Measurements from ENCODE around the gene KPNB1.
A peak's percentile ranks its signal among the peaks of the same experiment; 100 is the strongest.

KPNB1 gene

DNA sequence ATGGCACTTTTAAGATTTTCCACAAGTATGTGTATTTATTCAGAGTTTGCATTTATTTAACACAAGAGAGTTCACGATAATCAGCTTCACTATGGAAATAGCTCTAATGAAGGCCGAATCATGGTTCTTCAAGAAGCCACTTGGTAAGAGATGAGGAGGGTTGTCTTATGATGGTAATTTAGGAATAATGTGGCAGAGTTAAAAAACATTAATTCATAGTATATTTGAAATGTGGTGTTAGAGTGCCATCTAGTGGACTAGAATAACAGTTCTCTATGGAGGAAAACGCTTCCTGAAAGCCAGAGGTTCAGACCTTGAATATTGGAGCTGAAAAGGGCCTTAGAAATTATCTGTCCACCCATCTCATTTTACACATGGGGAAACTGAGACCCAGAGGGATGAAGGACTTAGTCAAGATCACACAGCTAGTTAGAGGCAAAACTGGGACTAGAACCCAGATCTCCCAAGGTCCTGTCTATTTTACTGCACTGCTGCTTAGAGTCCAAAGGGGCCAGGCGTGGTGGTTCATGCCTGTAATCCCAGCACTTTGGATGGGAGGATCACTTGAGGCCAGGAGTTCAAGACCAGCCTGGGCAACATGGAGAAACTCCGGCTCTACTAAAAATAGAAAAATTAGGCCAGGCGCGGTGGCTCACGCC lies 33.8 kb upstream of the KPNB1 start:
- no peak overlapping the region for H3K4me3 ChIP-seq (ENCODE audit: low read depth, low read length)
- no peak for DNase-seq (ENCODE audit: low read depth)
- peak; percentile 45 for TF ChIP-seq CTCF (IDR thresholded peaks at IDR 0.05; ENCODE audit: low read depth, low read length, missing control alignments)

GRCh38 chr17:47618410-47618809 lies 31.3 kb upstream of the KPNB1 start:
- peak; percentile 20 for TF ChIP-seq CTCF (IDR thresholded peaks at IDR 0.05; ENCODE audit: low read depth, low read length, missing control alignments)
- H3K4me3 ChIP-seq (ENCODE audit: low read depth, low read length): no peak overlapping the region
- no peak for DNase-seq (ENCODE audit: low read depth)

DNA sequence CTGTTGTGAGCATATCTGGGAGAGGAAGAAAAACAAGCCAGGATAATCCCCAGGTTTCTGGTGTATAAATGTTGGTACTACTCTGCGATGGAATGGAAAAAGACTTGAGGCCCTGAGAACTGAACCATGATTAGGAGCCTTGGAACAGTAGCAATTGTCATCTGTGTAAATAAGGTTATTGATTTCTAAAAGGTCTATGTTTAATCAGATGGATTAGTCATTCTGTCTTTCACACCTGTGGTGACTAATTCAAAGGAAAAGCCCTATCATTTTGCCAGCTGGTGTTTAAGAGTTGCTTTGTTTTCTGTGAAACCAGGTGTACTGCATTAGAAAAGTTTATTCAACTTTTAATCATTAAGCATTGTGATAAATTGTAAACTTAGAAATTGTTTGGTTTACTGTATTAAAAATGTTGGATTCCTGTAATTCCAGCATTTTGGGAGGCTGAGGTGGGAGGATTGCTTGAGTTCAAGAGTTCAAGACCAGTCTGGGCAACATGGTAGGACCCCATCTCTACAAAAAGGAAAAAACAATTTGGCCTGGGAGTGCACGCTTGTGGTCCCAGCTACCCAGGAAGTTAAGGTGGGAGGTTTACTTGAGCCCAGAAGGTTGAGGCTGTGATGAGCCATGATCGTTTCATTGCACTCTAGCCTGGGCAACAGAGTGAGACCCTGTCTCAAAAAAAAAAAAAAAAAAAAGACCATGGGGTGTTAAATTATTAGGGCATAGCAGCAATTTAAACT lies 29.0 kb upstream of the KPNB1 start:
- no peak for TF ChIP-seq CTCF (IDR thresholded peaks at IDR 0.05; ENCODE audit: low read depth, low read length, missing control alignments)
- no peak for DNase-seq (ENCODE audit: low read depth)

GRCh38 chr17:47621293-47622179 lies 28.2 kb upstream of the KPNB1 start:
- no peak overlapping the region for H3K4me3 ChIP-seq (ENCODE audit: low read depth, low read length)
- no peak for DNase-seq (ENCODE audit: low read depth)
- no peak for TF ChIP-seq CTCF (IDR thresholded peaks at IDR 0.05; ENCODE audit: low read depth, low read length, missing control alignments)

More for the DNA sequence above, 29.0 kb upstream of the KPNB1 start:
- no peak overlapping the region for H3K4me3 ChIP-seq (ENCODE audit: low read depth, low read length)

DNA sequence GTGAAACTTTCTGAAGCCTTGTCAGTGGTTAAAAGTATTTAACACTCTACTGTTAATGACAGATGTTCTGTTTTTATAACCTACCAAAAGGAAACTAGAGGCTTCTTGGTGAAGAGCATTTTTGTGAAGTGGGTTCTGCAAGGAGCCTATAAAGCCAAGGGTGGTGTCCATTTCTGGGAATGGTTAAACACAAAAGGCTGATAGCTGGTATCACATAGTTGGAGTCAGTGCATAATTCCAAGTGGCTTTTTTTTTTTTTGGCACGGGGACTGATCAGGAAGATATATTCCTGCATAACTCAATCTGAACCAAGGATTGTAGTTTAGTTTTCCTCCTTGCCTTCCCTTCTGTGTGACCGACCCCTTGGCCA lies 27.6 kb upstream of the KPNB1 start:
- no peak for TF ChIP-seq CTCF (IDR thresholded peaks at IDR 0.05; ENCODE audit: low read depth, low read length, missing control alignments)
- no peak for DNase-seq (ENCODE audit: low read depth)
- no peak overlapping the region for H3K4me3 ChIP-seq (ENCODE audit: low read depth, low read length)

DNA sequence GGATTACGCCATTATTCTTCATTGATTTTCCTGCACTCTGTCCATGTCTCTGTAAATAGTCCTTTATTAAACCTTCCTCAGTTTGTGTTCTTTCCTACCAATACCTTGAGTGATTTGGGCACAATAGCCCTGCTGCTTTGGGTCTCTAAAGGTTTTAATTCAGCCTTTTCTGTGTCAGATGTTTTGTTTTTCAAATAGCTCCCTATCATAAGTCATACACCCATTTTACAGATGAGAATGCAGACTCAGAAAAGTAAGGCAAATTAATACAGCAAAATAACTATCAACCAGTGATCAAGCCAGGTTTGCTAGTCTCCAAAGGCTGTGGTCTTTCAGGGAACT lies 25.0 kb upstream of the KPNB1 start:
- H3K4me3 ChIP-seq (ENCODE audit: low read depth, low read length): no peak overlapping the region
- no peak for TF ChIP-seq CTCF (IDR thresholded peaks at IDR 0.05; ENCODE audit: low read depth, low read length, missing control alignments)
- no peak for DNase-seq (ENCODE audit: low read depth)

Measured in GM12864 (cell line).